C4-2B (cell line): ENCODE results near the gene SRRM4.

Experiments used
- H3K27ac ChIP-seq: fragments of 450-650 bp; 2 replicates; pipeline ENCODE4 v1.5.1; 2017
- ZFX ChIP-seq: fragments of 450-650 bp; IDR thresholded peaks from 2 replicates; pipeline ENCODE4 v1.6.1; 2017
- TF ChIP-seq, protein P1 (sequence below): fragments of 450-650 bp; conservative IDR thresholded peaks from 2 replicates; pipeline ENCODE4 v1.5.1; 2017; ENCODE audit warnings: mild to moderate bottlenecking

SRRM4 gene

DNA sequence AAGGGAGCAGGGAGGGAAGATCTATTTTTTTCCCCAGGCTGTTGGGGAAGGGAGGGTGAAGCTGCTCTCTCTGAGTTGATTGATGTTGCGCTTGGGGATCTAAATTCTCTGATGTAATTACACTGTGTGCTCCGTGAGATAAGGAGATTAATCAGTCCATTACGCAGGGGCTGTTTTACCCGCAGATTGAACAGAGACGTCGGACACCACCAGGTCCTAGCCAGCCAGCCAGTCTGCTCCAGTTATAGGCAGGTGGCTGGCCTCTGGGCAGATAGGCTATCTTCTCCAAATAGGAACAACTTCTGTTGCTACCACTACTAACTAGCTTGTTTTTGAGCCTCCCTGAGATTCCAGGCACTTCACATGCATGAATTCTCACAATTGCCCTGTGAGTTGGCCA is 91.1 kb downstream of the SRRM4 start:
- TF ChIP-seq, protein P1, sequence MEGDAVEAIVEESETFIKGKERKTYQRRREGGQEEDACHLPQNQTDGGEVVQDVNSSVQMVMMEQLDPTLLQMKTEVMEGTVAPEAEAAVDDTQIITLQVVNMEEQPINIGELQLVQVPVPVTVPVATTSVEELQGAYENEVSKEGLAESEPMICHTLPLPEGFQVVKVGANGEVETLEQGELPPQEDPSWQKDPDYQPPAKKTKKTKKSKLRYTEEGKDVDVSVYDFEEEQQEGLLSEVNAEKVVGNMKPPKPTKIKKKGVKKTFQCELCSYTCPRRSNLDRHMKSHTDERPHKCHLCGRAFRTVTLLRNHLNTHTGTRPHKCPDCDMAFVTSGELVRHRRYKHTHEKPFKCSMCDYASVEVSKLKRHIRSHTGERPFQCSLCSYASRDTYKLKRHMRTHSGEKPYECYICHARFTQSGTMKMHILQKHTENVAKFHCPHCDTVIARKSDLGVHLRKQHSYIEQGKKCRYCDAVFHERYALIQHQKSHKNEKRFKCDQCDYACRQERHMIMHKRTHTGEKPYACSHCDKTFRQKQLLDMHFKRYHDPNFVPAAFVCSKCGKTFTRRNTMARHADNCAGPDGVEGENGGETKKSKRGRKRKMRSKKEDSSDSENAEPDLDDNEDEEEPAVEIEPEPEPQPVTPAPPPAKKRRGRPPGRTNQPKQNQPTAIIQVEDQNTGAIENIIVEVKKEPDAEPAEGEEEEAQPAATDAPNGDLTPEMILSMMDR = no peak
- TF ChIP-seq ZFX = no peak
- no peak overlapping the region for H3K27ac ChIP-seq

DNA sequence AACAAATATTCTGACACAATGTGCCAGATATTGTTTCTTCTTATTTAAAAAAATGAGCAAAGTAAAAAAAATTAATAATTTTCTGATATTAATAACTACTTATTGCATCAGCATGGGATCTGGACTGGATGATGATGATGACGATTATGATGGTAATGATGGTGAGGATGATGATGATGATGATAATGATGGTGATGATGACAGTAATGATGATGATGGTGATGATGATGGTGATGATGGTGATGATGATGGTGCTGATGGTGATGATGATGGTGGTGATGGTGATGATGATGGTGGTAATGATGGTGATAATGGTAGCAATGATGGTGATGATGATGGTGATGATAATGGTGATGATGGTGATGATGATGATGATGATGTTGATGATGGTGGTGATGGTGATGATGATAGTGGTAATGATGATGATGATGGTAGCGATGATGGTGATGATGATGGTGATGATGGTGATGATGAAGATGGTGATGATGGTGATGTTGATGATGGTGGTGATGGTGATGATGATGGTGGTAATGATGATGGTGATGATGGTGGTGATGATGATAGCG is 94.0 kb downstream of the SRRM4 start:
- H3K27ac ChIP-seq = no peak overlapping the region
- no peak for TF ChIP-seq ZFX
- TF ChIP-seq, protein P1 = no peak

DNA sequence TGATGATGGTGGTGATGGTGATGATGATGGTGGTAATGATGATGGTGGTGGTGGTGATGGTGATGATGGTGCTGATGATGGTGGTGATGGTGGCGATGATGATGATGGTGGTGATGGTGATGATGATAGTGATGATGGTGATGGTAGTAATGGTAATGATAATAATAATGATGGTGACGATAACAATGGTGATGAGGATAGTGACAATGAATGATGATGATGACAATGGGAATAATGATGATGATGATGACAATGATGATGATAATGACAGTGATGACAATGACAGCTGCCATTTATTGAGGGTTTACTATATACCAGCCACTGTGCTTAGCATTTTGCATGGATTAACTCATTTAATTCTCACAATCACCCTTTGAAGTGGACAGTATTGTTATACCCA is 94.6 kb downstream of the SRRM4 start:
- TF ChIP-seq ZFX = no peak
- TF ChIP-seq, protein P1 = no peak
- no peak overlapping the region for H3K27ac ChIP-seq

DNA sequence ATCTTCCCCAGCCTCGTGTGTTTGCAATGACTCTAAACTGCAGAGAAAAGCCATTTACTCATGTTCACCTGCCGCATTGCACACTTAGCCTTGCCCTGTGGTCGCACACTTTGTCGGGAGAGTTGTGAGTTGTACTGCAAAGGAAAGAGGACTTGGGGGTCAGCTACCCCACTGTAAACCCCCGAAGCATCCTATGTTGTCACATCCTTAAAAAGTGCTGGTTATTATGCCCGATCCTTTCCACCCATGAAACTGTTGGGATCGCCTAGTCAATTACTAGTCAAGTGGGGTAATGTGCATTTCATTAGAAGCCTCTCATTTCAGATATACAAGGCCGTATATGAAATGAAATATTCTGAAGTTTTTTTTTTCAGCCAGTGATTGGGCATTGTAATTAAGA is 98.2 kb downstream of the SRRM4 start:
- no peak overlapping the region for H3K27ac ChIP-seq
- TF ChIP-seq, protein P1 = no peak
- no peak for TF ChIP-seq ZFX

DNA sequence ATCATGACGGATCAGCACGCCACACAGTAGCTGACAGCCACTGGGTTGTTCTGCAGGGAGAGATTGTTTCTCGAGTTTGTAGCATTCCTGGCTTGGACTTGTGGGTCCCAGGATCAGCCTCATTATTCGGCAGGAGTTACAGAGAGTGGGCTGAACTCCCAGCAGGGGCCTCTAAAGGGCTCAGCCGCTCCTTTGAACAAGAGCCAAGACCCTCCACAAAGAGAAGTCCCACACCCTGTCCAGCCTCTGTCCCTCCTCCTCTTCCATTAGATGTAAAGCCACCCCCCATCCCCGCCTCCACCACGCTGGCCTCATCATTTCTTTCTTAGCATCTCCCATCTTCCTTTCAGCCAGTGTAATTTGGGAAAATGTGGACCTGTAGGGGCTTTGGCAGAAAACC is 100.7 kb downstream of the SRRM4 start:
- TF ChIP-seq, protein P1 = no peak
- no peak for TF ChIP-seq ZFX

DNA sequence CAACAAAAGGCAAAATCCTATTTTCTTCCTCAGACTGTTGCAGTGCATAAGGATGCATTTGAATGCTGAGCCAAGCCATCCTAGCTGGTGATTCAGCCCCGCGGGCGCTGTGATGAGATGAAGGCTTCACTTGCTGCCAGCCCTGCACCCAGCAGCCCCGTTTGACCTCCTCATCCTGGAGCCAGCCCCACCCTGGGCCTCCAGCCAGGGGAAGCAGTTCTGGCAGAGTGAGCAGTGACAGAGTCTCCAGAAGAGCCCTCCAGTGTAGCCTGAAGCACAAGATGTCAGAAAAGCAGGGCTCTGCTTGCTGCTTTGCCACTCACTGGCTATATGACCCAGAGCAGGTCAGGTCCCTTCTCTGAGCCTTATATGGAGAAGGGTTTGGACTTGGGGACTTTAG is 101.2 kb downstream of the SRRM4 start:
- TF ChIP-seq, protein P1 = no peak
- TF ChIP-seq ZFX = no peak
- H3K27ac ChIP-seq = no peak overlapping the region

More for the DNA sequence above, 100.7 kb downstream of the SRRM4 start:
- H3K27ac ChIP-seq = no peak overlapping the region

DNA sequence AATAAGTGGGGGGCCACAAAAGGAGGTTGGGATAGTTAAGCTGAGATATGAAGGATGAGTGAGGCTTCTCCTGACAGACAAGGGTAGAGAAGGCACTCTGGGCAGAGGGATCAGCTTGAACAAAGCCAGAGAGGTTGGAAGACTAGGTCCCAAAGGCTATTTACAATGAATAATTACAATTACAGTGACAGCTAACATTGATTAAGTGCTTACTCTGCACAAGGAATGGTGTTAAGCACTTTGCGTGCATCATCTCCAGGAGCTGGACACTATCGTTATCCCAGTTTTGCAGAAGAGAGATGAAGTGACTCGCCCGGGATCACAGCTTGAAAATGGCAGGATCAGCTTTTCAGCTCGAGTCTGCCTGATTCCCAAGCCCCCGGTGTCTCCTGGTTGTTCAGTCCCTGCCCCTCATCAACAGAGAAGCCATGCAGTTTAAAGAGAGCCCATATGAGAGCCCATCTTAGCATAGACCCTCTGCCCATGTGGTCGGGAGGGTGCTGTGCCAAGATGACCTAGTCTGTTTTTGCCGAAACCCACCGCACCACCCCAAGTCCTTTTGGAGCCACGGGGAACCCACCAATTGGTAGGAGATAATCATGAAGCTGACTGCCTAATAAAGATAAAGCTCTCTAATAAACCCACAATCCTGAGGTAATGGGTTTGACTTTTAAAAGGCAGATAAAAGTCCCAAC is 107.5 kb downstream of the SRRM4 start:
- no peak overlapping the region for H3K27ac ChIP-seq
- TF ChIP-seq ZFX = no peak
- TF ChIP-seq, protein P1 = no peak
